AG04449 (cell line): ENCODE measurements around the gene EIF2AK2.

Experiments used
- CTCF ChIA-PET: fragments of 350-600 bp; formaldehyde crosslinking; extraction: SDS; loops from one replicate; lab custom pipeline; 2021; ENCODE audit warnings: antibody characterized with exemption; lab: Yijun Ruan, JAX
- POLR2A ChIA-PET: fragments of 400-600, 350-600 bp; formaldehyde crosslinking; extraction: SDS; loops from one replicate; lab custom pipeline; 2020; ENCODE audit warnings: antibody characterized with exemption, inconsistent platforms; lab: Yijun Ruan, JAX
- DNase-seq: peaks from one replicate; pipeline ENCODE4 v3.0.0-alpha.2; 2010; ENCODE audit warnings: low read depth, low spot score
- H3K4me3 ChIP-seq: 2 replicates; pipeline ENCODE4 v1.5.1; 2011; ENCODE audit warnings: low read depth, mild to moderate bottlenecking, control low read depth, low read length
- CTCF ChIP-seq: IDR thresholded peaks from one replicate; pipeline ENCODE4 v1.5.1; 2011; ENCODE audit warnings: mild to moderate bottlenecking, moderate library complexity, low read length, control low read depth, inconsistent platforms; ENCODE audit not compliant: insufficient read depth; ENCODE audit errors: missing control alignments

EIF2AK2 gene

GRCh38 chr2:37102588-37102987 is 54.2 kb downstream of the EIF2AK2 start:
- no peak for DNase-seq
- TF ChIP-seq CTCF = no peak
- POLR2A ChIA-PET = no interaction called here
- H3K4me3 ChIP-seq = no peak overlapping the region
- CTCF ChIA-PET = no interaction called here

- DNase-seq = no peak
- H3K4me3 ChIP-seq = no peak overlapping the region
- ChIA-PET POLR2A (no interaction called here), CTCF (no interaction called here)
- no peak for TF ChIP-seq CTCF
Measured at GRCh38 chr2:37100054-37100453, 56.7 kb downstream of the EIF2AK2 start.

GRCh38 chr2:37098416-37099118 is 58.2 kb downstream of the EIF2AK2 start:
- TF ChIP-seq CTCF = no peak
- ChIA-PET CTCF (no interaction called here), POLR2A (no interaction called here)
- no peak overlapping the region for H3K4me3 ChIP-seq
- no peak for DNase-seq

- TF ChIP-seq CTCF = no peak
- CTCF ChIA-PET = no interaction called here
- POLR2A ChIA-PET = no interaction called here
- no peak overlapping the region for H3K4me3 ChIP-seq
- no peak for DNase-seq
Measured at GRCh38 chr2:37096568-37096967, 60.2 kb downstream of the EIF2AK2 start.

- DNase-seq = no peak
- TF ChIP-seq CTCF = no peak
- no peak overlapping the region for H3K4me3 ChIP-seq
- POLR2A ChIA-PET = no interaction called here
- CTCF ChIA-PET = no interaction called here
Measured at GRCh38 chr2:37091873-37092272, 64.9 kb downstream of the EIF2AK2 start.

GRCh38 chr2:37090019-37090477 is 66.7 kb downstream of the EIF2AK2 start:
- CTCF ChIA-PET = no interaction called here
- H3K4me3 ChIP-seq = no peak overlapping the region
- no peak for TF ChIP-seq CTCF
- POLR2A ChIA-PET = no interaction called here
- DNase-seq = no peak
